Measurements from ENCODE around the gene POLE2. TPM values are rescaled to one million over a fixed set of nuclear protein-coding genes. Genes with fewer than 3 reads are reported as not detected.

POLE2 gene
- total and polyA plus RNA-seq, 2 of the 13 experiments (the other 11 are each of a cell fraction or from before 2014, with no cell fraction given), result 16.6 to 37.0 TPM

DNA sequence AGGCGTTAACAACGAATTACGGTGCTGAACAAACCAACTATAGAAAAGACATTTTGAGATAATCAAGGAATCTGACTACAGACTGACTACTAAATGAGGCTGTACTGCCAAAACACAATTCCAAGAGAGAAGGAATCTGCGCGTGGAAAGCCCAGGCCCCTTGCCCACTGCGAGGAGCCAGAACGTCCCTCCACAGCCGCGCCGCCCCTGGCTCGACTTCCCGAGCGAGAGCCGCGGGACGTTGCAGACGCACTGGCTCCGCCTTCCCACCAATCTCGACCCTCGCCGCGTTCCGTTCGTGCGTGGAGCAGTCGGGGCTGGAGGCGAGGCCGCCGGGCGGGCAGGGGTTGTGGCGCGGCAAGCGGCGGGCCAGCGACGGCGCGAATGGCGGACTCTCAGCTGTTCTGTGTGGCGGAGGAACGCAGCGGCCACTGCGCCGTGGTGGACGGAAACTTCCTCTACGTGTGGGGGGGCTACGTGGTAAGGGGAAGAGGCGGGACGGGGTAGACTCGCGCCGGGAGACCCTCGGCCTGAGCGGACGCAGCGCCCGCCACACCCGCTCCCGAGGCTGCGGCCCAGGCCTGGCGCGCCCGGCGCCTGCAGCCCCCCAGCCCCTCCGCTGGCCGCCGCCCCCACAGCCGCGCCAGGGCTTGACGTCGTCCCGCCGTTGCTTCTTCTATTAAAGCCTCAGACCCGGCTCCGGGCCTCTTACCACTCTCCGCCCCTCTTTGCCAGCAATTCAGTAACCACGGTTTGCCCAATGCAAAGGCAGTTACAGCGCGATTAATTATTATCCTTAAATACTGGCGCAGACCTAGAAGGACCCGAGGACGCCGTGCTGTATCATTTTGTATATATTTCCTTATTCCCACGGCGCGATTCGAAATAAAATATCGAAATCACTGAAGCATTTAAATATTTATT, 5.1 kb upstream of the POLE2 start, which contains the start of gene KLHDC1 (continued):
- TF ChIP-seq ZNF609 (CRISPR knock-in tag; IDR thresholded peaks at IDR 0.05; ENCODE audit: borderline replicate concordance) (peak; percentile 26; the same call in 1 of the 2 replicates), ZNF577 (CRISPR knock-in tag; IDR thresholded peaks at IDR 0.05; ENCODE audit: borderline replicate concordance, low read depth) (no peak), AGO1 (IDR thresholded peaks at IDR 0.05; ENCODE audit: low read depth, low read length, poor library complexity, severe bottlenecking) (no peak), ZNF816 (CRISPR knock-in tag; IDR thresholded peaks at IDR 0.05; ENCODE audit: borderline replicate concordance) (no peak), IRF2 (CRISPR knock-in tag; IDR thresholded peaks at IDR 0.05) (no peak), ZNF670 (CRISPR knock-in tag; IDR thresholded peaks at IDR 0.05; ENCODE audit: borderline replicate concordance) (peak; percentile 82; the same call in 1 of the 2 replicates), TCF7 (IDR thresholded peaks at IDR 0.05; ENCODE audit: low read depth) (no peak), CHCHD3 (CRISPR knock-in tag; IDR thresholded peaks at IDR 0.05) (peak; percentile 95; the same call in 1 of the 2 replicates), ZNF44 (CRISPR knock-in tag; IDR thresholded peaks at IDR 0.05) (no peak), SIX4 (CRISPR knock-in tag; IDR thresholded peaks at IDR 0.05) (0 out of 2 replicates have a peak, but pooled peaks have one; percentile 13), ZNF891 (CRISPR knock-in tag; IDR thresholded peaks at IDR 0.05) (peak; percentile 88; the same call in 1 of the 2 replicates), SP2 (CRISPR knock-in tag; IDR thresholded peaks at IDR 0.05) (peak; percentile 46; the same call in 1 of the 2 replicates), AGO2 (optimal IDR thresholded peaks at IDR 0.05; ENCODE audit: low read depth, low read length) (peak; percentile 75), PHF5A (CRISPR knock-in tag; IDR thresholded peaks at IDR 0.05; ENCODE audit: low read depth, unreplicated experiment) (no peak)
- TF ChIP-seq, protein P1, sequence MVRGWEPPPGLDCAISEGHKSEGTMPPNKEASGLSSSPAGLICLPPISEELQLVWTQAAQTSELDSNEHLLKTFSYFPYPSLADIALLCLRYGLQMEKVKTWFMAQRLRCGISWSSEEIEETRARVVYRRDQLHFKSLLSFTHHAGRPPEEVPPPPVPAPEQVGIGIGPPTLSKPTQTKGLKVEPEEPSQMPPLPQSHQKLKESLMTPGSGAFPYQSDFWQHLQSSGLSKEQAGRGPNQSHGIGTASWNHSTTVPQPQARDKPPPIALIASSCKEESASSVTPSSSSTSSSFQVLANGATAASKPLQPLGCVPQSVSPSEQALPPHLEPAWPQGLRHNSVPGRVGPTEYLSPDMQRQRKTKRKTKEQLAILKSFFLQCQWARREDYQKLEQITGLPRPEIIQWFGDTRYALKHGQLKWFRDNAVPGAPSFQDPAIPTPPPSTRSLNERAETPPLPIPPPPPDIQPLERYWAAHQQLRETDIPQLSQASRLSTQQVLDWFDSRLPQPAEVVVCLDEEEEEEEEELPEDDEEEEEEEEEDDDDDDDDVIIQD (CRISPR knock-in tag; IDR thresholded peaks at IDR 0.05; ENCODE audit: low read depth), result no peak
- TF ChIP-seq, protein P2, sequence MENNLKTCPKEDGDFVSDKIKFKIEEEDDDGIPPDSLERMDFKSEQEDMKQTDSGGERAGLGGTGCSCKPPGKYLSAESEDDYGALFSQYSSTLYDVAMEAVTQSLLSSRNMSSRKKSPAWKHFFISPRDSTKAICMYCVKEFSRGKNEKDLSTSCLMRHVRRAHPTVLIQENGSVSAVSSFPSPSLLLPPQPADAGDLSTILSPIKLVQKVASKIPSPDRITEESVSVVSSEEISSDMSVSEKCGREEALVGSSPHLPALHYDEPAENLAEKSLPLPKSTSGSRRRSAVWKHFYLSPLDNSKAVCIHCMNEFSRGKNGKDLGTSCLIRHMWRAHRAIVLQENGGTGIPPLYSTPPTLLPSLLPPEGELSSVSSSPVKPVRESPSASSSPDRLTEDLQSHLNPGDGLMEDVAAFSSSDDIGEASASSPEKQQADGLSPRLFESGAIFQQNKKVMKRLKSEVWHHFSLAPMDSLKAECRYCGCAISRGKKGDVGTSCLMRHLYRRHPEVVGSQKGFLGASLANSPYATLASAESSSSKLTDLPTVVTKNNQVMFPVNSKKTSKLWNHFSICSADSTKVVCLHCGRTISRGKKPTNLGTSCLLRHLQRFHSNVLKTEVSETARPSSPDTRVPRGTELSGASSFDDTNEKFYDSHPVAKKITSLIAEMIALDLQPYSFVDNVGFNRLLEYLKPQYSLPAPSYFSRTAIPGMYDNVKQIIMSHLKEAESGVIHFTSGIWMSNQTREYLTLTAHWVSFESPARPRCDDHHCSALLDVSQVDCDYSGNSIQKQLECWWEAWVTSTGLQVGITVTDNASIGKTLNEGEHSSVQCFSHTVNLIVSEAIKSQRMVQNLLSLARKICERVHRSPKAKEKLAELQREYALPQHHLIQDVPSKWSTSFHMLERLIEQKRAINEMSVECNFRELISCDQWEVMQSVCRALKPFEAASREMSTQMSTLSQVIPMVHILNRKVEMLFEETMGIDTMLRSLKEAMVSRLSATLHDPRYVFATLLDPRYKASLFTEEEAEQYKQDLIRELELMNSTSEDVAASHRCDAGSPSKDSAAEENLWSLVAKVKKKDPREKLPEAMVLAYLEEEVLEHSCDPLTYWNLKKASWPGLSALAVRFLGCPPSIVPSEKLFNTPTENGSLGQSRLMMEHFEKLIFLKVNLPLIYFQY (CRISPR knock-in tag; IDR thresholded peaks at IDR 0.05; ENCODE audit: borderline replicate concordance), result no peak
